Measurements from ENCODE around the gene ZNF559.
"Not testable (repeated sequence)": the region's sequence is repeated elsewhere in the genome, so short reads cannot be mapped to it uniquely, and the experiment has no call there.

ZNF559 gene

DNA sequence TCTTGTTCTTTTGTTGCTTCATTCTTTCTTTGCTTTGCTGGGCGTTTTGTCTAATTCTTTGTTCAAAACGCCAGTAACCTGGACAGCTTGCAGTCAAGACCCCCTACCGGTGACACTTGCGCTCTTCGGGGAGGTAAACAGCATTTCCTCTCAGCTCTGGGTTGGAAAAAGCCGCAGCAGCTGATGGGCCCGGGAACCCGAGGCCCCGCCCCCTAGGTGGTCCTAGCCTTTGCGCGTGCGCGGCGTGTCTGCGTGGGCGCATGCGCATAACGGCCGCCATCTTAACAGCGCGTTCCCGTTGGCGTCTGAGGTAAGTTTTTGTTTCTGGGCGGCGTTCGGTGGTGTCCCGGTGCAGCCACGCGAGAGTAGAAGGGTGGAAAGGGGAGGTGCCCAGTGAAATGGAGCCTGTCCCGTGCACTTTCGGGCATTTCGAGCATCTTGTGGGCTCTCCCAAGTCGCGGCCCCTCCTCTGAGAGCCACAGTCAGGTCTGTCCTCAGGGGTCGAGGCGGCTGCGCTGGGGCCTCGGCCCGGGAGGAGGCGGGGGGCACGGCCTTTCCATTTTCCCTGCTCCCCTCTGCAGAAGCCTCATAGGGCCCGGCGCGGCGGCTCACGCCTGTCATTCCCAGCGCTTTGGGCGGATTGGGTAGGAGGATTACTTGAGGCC is at the start of gene ZNF559:
Gene ZNF559 (plus strand): TSS at position 261 of the 665 bp plus-strand sequence. CDS start 14,371 bp downstream, outside the sequence.
- peak; percentile 94 to 96 for DNase-seq (ENCODE audit: low read depth in 2 of 2)

DNA sequence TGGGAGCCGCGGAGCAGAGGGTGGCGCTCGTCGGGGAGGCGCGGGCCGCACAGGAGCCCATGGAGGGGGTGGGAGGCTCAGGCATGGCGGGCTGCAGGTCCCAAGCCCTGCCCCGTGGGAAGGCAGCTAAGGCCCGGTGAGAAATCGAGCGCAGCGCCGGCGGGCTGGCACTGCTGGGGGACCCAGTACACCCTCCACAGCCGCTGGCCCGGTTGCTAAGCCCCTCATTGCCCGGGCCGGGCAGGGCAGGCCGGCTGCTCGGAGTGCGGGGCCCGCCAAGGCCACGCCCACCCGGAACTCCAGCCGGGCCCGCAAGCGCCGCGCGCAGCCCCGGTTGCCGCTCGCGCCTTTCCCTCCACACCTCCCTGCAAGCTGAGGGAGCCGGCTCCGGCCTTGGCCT is 40.5 kb upstream of the ZNF559 start:
- DNase-seq (ENCODE audit: low read depth in 2 of 2) = not testable (repeated sequence)

- no peak for DNase-seq (ENCODE audit: low read depth in 2 of 2)
These were observed 34.6 kb upstream of the ZNF559 start for GRCh38 chr19:9289231-9289884.

DNA sequence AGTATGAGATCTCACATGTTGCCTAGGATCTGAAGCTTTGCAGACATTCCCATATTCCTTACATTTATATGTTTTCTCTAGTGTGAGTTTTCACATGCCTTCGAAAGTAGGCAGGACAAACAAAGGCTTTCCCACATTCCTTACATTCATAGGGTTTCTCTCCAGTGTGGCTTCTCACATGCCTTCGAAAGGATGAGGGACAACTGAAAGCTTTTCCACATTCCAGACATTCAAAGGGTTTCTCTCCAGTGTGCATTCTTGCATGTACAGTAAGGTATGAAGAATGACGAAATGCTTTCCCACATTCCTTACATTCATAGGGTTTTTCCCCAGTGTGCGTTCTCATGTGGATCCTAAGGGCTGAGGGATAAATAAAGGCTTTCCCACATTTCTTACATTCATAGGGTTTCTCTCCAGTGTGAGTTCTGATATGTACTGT is 28.5 kb upstream of the ZNF559 start:
- DNase-seq (ENCODE audit: low read depth in 2 of 2) = no peak

DNA sequence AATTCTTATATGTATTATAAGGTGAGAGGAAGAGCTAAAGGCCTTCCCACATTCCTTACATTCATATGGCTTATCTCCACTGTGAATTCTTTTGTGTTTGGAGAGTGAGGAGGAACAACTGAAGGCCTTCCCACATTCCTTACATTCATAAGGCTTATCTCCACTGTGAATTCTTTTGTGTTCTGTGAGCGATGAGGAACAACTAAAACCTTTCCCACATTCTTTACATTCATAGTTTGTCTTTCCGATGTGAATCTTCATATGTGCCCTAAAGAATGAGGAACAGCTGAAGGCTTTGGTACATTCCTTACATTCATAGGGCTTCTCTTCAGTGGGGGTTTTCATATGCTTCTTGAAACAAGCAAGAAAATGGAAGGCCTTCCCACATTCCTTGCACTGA is 27.6 kb upstream of the ZNF559 start:
- DNase-seq (ENCODE audit: low read depth in 2 of 2) = no peak

DNA sequence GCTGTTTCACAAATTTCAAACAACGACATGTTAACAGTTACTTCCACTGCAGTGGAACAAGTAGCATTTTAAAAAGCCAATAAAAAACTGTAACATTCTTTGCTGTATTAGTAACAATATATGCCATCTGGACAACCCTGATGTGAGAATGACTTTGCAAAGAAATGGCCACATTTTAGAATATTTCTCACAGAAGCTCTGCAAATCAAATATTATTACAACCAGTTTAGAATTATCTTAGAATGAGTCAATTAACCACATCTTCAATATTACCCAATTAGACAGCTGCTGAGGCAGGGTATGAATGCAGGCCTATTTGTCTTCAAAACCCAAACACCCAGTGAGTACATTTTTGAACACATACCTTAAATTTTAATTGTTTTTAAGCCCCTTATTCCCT is 17.5 kb upstream of the ZNF559 start:
- DNase-seq (ENCODE audit: low read depth in 2 of 2) = no peak

- no peak for DNase-seq (ENCODE audit: low read depth in 2 of 2)
These were observed 15.7 kb upstream of the ZNF559 start for GRCh38 chr19:9308091-9308770.

DNA sequence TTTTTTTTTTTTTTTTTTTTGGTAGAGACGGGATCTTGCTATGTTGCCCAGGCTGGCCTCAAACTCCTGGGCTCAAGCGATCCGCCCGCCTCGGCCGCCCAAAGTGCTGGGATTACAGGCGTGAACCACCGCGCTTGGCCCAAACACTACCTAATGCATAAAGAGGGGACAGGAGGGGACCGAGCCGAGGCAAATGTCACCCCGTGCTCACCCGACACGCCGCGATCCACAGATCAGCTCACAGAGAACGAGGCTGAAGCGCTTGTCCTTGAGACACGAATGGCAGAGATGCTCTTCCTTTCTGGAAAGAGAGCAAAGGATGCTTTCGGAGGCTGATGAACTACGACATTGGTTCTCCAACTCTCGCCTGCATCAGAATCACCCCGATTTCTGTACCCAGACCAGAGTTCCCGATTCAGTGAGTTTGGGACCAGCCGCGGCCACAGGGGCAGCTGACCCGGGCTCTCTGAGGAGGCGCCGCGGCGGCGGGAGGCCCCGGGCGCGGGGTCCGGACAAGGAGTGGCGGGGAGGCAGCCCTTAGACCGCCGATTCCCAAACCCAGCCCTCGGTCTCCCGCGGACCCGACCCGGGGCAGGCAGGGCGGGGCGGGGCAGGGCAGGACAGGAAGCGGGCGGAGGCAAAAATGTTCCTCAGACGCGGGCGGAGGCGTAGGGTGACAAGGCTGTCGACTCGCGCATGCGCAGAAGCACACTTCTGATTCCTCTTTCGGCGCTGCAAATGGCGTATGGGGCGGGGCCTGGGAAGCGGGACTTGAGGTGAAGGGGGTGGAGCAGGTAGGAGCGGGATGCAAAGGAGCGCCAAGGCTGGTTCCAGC is 14.6 kb upstream of the ZNF559 start, which contains the start of gene ZNF699:
Gene ZNF699 (minus strand): TSS at position 700 of the 835 bp plus-strand sequence. CDS start 4,719 bp downstream, outside the sequence.
- DNase-seq (ENCODE audit: low read depth in 2 of 2) = peak; percentile 96 to 97

DNA sequence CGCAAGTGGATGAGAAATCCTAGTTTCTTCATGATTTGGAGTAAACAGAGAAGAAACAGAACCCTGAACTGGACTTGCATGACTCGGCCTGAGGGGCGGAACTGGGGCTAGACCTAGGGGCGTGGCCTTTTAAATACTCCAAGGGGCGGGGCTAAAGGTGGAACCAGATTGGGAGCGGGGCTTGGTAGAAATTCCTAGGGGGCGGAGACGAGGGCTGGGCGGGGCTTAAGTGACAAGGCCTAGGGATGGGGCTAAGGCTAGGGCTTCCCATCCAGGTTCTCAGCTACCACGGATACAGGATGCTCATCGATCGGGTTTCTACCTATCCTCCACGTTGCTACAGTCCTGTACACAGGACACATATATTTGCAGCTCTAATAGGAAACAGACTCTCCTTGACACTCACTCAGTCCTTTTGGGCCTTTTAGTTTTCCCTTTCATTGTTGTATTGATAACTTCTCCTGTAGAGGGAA is 14.0 kb upstream of the ZNF559 start:
- no peak for DNase-seq (ENCODE audit: low read depth in 2 of 2)

DNA sequence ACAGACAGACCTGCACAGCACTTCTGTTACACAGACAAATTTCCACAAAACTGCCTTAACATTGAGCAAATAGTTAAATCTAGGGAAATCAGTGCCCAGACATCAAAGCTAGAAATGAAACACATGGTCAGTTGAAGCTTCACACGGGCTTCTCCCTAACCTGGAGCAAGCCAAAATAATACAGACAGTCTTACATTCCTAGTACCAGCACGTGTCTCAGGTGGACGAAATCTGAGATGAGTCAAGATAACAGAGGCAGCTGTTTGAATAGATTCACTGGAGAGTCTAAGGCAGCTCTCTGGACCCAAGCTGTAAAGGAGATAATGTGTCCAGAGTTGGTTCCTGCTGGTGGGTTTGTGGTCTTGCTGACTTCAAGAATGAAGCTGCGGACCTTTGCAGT is 10.2 kb upstream of the ZNF559 start:
- DNase-seq (ENCODE audit: low read depth in 2 of 2) = no peak

DNA sequence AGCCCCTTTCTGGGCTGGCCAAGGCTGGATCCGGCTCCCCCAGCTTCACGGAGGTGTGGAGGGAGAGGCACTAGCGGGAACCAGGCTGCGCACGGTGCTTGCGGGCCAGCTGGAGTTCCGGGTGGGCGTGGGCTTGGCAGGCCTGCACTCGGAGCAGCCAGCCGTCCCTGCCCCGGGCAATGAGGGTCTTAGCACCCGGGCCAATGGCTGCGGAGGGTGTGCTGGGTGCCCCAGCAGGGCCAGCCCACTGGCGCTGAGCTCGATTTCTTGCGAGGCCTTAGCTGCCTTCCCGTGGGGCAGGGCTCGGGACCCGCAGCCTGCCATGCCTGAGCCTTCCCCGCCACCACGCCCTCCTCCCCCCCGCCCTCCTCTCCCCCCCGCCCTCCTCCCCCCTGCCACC is 2.6 kb upstream of the ZNF559 start:
- DNase-seq (ENCODE audit: low read depth in 2 of 2) = no peak

- not testable (repeated sequence) for DNase-seq (ENCODE audit: low read depth in 2 of 2)
These were observed 2.2 kb upstream of the ZNF559 start for GRCh38 chr19:9321756-9322155.

DNA sequence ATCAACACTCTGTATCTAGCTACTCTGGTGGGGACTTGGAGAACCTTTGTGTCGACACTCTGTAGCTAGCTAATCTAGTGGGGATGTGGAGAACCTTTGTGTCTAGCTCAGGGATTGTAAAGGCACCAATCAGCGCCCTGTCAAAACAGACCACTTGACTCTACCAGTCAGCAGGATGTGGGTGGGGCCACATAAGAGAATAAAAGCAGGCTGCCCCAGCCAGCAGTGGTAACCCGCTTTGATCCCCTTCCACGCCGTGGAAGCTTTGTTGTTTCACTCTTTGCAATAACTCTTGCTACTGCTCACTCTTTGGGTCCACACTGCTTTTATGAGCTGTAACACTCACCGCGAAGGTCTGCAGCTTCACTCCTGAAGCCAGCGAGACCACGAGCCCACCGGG is 1.8 kb upstream of the ZNF559 start:
- DNase-seq (ENCODE audit: low read depth in 2 of 2) = not testable (repeated sequence)

- no peak for DNase-seq (ENCODE audit: low read depth in 2 of 2)
These were observed 441 bp upstream of the ZNF559 start for GRCh38 chr19:9323557-9323918.

GRCh38 chr19:9324584-9324962 is 594 bp downstream of the ZNF559 start:
- DNase-seq (ENCODE audit: low read depth in 2 of 2) = no peak

DNA sequence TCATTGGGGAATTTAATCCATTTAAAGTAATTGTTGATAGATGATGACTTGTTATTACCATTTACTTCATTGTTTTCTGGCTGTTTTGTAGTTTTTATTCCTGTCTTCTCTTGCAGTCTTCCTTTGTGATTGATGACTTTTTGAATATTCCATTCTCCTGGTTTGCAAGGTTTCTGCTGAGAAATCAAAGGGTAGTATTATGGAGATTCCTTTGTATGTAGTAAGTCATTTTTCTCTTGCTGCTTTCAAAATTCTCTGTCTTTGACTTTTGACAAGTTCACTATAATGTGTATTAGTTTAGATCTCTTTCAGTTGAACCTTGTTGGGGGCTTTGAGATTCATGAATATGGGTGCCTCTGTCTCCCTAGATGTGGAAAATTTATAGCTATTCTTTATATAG is 6.0 kb downstream of the ZNF559 start:
- DNase-seq (ENCODE audit: low read depth in 2 of 2) = no peak

GRCh38 chr19:9342610-9343304 is 18.8 kb downstream of the ZNF559 start:
- no peak for DNase-seq (ENCODE audit: low read depth in 2 of 2)

- no peak for DNase-seq (ENCODE audit: low read depth in 2 of 2)
These were observed 21.0 kb downstream of the ZNF559 start for GRCh38 chr19:9345005-9345404.

- no peak for DNase-seq (ENCODE audit: low read depth in 2 of 2)
These were observed 24.3 kb downstream of the ZNF559 start for GRCh38 chr19:9348253-9348652.

GRCh38 chr19:9348671-9349070 is 24.7 kb downstream of the ZNF559 start:
- no peak for DNase-seq (ENCODE audit: low read depth in 2 of 2)

DNA sequence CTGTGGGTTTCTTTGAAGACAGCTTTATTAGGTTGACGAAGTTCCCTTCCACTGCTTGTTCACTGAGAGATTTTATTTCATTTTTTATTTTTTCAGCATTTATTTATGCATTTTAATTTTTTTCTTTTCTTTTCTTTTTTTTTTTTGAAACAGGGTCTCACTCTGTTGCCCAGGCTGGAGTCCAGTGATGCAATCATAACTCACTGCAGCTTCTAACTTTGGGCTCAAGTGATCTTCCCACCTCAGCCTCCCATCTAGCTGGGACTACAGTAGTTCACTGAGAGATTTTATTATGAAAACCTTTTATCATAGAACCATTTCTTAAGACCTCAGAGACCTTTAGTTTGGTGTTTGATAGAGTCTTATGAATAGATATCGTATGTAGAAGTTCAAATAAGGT is 28.5 kb downstream of the ZNF559 start:
- DNase-seq (ENCODE audit: low read depth in 2 of 2) = no peak
